H1 (cell line): ENCODE results near the gene FANK1.

Experiments used
- BRCA1 ChIP-seq: IDR thresholded peaks from 2 replicates; pipeline ENCODE4 v1.6.1; 2012; ENCODE audit warnings: low read depth, low read length, improper control_type of control experiment
- EP300 ChIP-seq, 2 experiments: IDR thresholded peaks; 1 replicate in 1 of 2; 2 replicates in 1 of 2; pipeline ENCODE4 v1.6.1; 2011 to 2012; ENCODE audit warnings: low read depth in 2 of 2, low read length in 2 of 2, mild to moderate bottlenecking in 2 of 2, borderline replicate concordance in 1 of 2, inconsistent platforms in 1 of 2, moderate library complexity in 1 of 2
- EZH2 ChIP-seq: fragments of 200-600 bp; sonication (generic); IDR thresholded peaks from 2 replicates; pipeline ENCODE4 v1.7.1; 2012; ENCODE audit warnings: low read depth, mild to moderate bottlenecking, moderate library complexity, low read length, inconsistent platforms; ENCODE audit not compliant: severe bottlenecking
- SP1 ChIP-seq: IDR thresholded peaks from 2 replicates; pipeline ENCODE4 v1.6.1; 2011; ENCODE audit warnings: low read depth, low read length
- TF ChIP-seq, protein P1 (sequence below), 3 experiments: IDR thresholded peaks; 1 replicate in 2 of 3; 2 replicates in 1 of 3; pipeline versions ENCODE4 v1.5.1 to v1.6.1; 2011; ENCODE audit warnings: low read length in 3 of 3, mild to moderate bottlenecking in 3 of 3, inconsistent platforms in 2 of 3, low read depth in 1 of 3, moderate library complexity in 1 of 3; ENCODE audit not compliant: insufficient read depth in 1 of 3; ENCODE audit errors: control extremely low read depth in 1 of 3

DNA sequence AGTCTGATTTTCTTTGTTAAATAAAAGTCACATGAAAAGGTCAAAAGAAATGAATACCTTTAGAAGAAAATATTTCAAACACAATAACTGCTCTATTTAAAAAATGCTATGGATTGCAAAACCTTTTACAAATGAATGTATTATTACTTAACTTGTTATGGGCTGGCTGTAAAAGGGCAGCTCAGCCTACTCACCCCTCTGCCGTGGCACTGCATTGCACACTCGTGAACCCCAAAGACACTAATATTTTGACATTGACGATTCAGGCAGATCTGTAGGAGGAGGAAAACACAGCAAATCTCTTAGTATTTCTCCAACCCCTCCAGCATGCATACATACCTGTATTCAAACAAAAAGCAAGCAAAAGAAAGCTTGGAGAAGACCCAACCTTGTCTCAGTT is 149.5 kb downstream of the FANK1 start:
- TF ChIP-seq, protein P1, sequence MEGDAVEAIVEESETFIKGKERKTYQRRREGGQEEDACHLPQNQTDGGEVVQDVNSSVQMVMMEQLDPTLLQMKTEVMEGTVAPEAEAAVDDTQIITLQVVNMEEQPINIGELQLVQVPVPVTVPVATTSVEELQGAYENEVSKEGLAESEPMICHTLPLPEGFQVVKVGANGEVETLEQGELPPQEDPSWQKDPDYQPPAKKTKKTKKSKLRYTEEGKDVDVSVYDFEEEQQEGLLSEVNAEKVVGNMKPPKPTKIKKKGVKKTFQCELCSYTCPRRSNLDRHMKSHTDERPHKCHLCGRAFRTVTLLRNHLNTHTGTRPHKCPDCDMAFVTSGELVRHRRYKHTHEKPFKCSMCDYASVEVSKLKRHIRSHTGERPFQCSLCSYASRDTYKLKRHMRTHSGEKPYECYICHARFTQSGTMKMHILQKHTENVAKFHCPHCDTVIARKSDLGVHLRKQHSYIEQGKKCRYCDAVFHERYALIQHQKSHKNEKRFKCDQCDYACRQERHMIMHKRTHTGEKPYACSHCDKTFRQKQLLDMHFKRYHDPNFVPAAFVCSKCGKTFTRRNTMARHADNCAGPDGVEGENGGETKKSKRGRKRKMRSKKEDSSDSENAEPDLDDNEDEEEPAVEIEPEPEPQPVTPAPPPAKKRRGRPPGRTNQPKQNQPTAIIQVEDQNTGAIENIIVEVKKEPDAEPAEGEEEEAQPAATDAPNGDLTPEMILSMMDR (IDR thresholded peaks at IDR 0.05; ENCODE audit: control extremely low read depth in 1 of 3, insufficient read depth in 1 of 3, low read depth in 1 of 3, low read length in 3 of 3): no peak
- no peak for TF ChIP-seq BRCA1
- no peak for TF ChIP-seq EZH2
- no peak for TF ChIP-seq EP300 (IDR thresholded peaks at IDR 0.05; ENCODE audit: borderline replicate concordance in 1 of 2, low read depth in 2 of 2, low read length in 2 of 2)
- TF ChIP-seq SP1: no peak
